ENCODE measurements around the gene APIP.

The APIP gene

GRCh38 chr11:34904421-34904955 is 11.7 kb downstream of the APIP start:
- Histone ChIP-seq H3K4me2 (ENCODE audit: low read depth, low read length, poor library complexity, severe bottlenecking) (no peak overlapping the region), H4K20me1 (ENCODE audit: low read depth, low read length) (no peaks in the 10 kb centered on the region), H3K79me2 (ENCODE audit: insufficient read depth, low read length) (peaks cover 64% of the 10 kb centered on the region), H3K9ac (ENCODE audit: low read length) (no peak overlapping the region), H3K36me3 (ENCODE audit: low read length) (0 out of 2 replicates have a peak, but pooled peaks cover 4% of the 10 kb centered on the region), H3K27me3 (ENCODE audit: low read length) (no peaks in the 10 kb centered on the region), H3K4me3 (ENCODE audit: insufficient read depth, low read length, poor library complexity, severe bottlenecking) (no peak overlapping the region), H2AFZ (ENCODE audit: low read depth, low read length, severe bottlenecking) (no peak overlapping the region), H3K27ac (ENCODE audit: low read depth, low read length) (no peak overlapping the region), H3K9me2 (replicated peaks; ENCODE audit: insufficient read depth, low read length) (no peaks in the 10 kb centered on the region), H3F3A (ENCODE audit: insufficient read depth) (no peaks in the 10 kb centered on the region), H3K9me3 (ENCODE audit: insufficient read depth, low read length) (peaks cover 31% of the 10 kb centered on the region; the same call in 1 of the 2 replicates)
- TF ChIP-seq EZH2phosphoT487 (conservative IDR thresholded peaks at IDR 0.05; ENCODE audit: low read length) (no peak), CTCF (IDR thresholded peaks at IDR 0.05; ENCODE audit: insufficient read depth, low read length, poor library complexity, severe bottlenecking) (no peak)

GRCh38 chr11:34899633-34900016 is 16.6 kb downstream of the APIP start:
- Histone ChIP-seq H3K9ac (ENCODE audit: low read length) (no peak overlapping the region), H3K9me3 (ENCODE audit: insufficient read depth, low read length) (peaks cover 46% of the 10 kb centered on the region; the same call in 1 of the 2 replicates), H3F3A (ENCODE audit: insufficient read depth) (no peaks in the 10 kb centered on the region), H3K27me3 (ENCODE audit: low read length) (no peaks in the 10 kb centered on the region), H3K9me2 (replicated peaks; ENCODE audit: insufficient read depth, low read length) (no peaks in the 10 kb centered on the region), H3K27ac (ENCODE audit: low read depth, low read length) (no peak overlapping the region), H3K4me3 (ENCODE audit: insufficient read depth, low read length, poor library complexity, severe bottlenecking) (no peak overlapping the region), H3K79me2 (ENCODE audit: insufficient read depth, low read length) (peaks cover 59% of the 10 kb centered on the region), H2AFZ (ENCODE audit: low read depth, low read length, severe bottlenecking) (no peak overlapping the region), H3K4me2 (ENCODE audit: low read depth, low read length, poor library complexity, severe bottlenecking) (no peak overlapping the region), H4K20me1 (ENCODE audit: low read depth, low read length) (no peaks in the 10 kb centered on the region), H3K36me3 (ENCODE audit: low read length) (0 out of 2 replicates have a peak, but pooled peaks cover 7% of the 10 kb centered on the region)
- TF ChIP-seq EZH2phosphoT487 (conservative IDR thresholded peaks at IDR 0.05; ENCODE audit: low read length) (no peak), CTCF (IDR thresholded peaks at IDR 0.05; ENCODE audit: insufficient read depth, low read length, poor library complexity, severe bottlenecking) (no peak)

GRCh38 chr11:34898474-34898873 is 17.7 kb downstream of the APIP start:
- no peak overlapping the region for H3K4me3 ChIP-seq (ENCODE audit: insufficient read depth, low read length, poor library complexity, severe bottlenecking)
- H4K20me1 ChIP-seq (ENCODE audit: low read depth, low read length) = no peaks in the 10 kb centered on the region
- 0 out of 2 replicates have a peak, but pooled peaks cover 7% of the 10 kb centered on the region for H3K36me3 ChIP-seq (ENCODE audit: low read length)
- H3K4me2 ChIP-seq (ENCODE audit: low read depth, low read length, poor library complexity, severe bottlenecking) = no peak overlapping the region
- H2AFZ ChIP-seq (ENCODE audit: low read depth, low read length, severe bottlenecking) = no peak overlapping the region
- H3K27ac ChIP-seq (ENCODE audit: low read depth, low read length) = no peak overlapping the region
- H3K9me2 ChIP-seq (replicated peaks; ENCODE audit: insufficient read depth, low read length) = no peaks in the 10 kb centered on the region
- H3K9ac ChIP-seq (ENCODE audit: low read length) = no peak overlapping the region
- no peaks in the 10 kb centered on the region for H3F3A ChIP-seq (ENCODE audit: insufficient read depth)
- no peak for TF ChIP-seq EZH2phosphoT487 (conservative IDR thresholded peaks at IDR 0.05; ENCODE audit: low read length)
- TF ChIP-seq CTCF (IDR thresholded peaks at IDR 0.05; ENCODE audit: insufficient read depth, low read length, poor library complexity, severe bottlenecking) = no peak
- peaks cover 52% of the 10 kb centered on the region for H3K79me2 ChIP-seq (ENCODE audit: insufficient read depth, low read length)
- peaks cover 46% of the 10 kb centered on the region; the same call in 1 of the 2 replicates for H3K9me3 ChIP-seq (ENCODE audit: insufficient read depth, low read length)
- no peaks in the 10 kb centered on the region for H3K27me3 ChIP-seq (ENCODE audit: low read length)

Measured in SU-DHL-6 (cell line).